GM19455 (cell line): ENCODE measurements around the gene CUL9.

Source experiments
- ATAC-seq: cut with Tn5 transposase; IDR thresholded peaks from one replicate; pipeline ENCODE4 v1.9.1; 2021; ENCODE audit not compliant: unreplicated experiment

Gene CUL9

DNA sequence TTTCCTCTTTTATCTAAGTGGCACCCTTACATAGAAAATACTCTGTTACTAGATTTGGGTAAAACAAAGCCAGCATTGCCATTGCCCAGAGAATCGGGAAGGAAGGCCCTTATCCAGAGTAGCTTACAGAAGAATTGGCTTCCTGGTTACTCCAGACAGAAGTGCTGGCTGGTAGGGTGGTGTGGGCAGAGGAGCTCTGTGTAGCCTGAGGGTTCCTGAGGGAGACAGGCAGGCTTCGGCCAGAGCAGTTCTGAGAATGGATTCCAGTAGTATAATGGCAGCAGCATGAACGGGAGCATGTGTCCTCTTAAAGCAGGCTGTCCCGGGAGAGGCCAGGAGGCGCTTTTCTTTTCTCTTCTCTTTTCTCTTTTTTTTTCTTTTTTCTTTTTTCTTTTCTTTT lies 11.9 kb downstream of the CUL9 start:
- no peak for ATAC-seq

DNA sequence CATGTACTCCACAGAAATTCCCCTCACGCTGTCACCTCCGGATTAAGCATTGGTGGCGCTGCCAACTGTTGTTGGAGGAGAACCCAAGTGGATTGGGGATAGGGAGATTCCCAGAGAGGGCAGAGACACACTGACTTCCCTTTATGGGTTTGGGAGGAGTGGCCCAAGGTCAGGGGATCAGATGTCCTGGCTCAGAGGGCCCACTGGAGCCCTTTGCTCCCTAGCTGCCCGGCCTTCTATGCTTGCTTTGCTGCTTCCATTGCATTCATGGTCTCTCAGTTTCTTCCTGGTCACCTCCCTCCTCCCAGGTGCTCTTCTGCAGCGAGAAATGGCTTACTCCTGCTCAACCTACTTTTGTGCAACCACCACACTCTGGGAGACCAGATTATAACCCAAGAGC lies 14.3 kb downstream of the CUL9 start:
- ATAC-seq: no peak

DNA sequence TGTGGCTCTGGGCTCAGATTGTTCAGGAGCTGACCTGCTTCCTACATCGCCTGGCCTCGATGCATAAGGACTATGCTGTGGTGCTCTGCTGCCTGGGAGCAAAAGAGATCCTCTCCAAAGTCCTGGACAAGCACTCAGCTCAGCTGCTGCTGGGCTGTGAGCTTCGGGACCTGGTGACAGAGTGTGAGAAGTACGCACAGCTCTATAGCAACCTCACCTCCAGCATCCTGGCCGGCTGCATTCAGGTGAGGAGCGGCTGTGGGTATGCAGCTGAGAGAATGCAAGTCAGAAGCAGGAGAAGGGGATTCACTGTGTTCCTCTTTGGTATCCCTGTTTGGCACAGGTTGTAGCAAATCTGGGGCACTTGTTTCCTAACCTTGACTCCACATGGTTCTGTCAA lies 17.9 kb downstream of the CUL9 start:
- ATAC-seq: no peak

DNA sequence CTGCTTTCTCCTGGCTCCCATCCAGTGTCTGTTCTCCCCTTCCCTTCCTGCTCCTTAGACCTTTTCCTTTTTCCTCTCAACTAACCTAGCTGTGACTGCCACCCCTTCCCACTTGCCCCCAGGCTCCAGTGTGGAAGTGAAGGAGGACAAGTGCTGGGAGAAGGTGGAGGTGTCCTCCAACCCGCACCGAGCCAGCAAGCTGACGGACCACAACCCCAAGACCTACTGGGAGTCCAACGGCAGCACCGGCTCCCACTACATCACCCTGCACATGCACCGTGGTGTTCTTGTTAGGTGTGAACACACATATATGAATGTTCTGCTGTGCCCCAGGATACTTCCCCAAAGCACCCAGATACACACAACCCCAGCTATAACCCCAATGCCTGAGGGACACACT lies 18.5 kb downstream of the CUL9 start:
- ATAC-seq: no peak

DNA sequence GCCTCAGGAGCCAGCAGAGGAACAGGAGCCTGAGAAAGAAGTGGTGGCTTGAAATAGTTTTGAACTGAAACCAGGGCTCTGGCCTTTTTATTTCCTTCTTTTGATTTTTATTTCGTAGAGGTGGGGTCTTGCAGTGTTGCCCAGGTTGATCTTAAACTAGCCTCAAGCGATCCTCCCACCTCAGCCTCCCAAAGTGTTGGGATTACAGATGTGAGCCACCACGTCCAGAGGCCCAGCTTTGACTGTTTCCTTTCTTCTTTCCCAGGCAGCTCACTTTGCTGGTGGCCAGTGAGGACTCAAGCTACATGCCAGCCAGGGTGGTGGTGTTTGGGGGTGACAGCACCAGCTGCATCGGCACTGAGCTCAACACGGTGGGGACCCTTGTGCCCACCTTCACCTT lies 20.5 kb downstream of the CUL9 start:
- no peak for ATAC-seq

DNA sequence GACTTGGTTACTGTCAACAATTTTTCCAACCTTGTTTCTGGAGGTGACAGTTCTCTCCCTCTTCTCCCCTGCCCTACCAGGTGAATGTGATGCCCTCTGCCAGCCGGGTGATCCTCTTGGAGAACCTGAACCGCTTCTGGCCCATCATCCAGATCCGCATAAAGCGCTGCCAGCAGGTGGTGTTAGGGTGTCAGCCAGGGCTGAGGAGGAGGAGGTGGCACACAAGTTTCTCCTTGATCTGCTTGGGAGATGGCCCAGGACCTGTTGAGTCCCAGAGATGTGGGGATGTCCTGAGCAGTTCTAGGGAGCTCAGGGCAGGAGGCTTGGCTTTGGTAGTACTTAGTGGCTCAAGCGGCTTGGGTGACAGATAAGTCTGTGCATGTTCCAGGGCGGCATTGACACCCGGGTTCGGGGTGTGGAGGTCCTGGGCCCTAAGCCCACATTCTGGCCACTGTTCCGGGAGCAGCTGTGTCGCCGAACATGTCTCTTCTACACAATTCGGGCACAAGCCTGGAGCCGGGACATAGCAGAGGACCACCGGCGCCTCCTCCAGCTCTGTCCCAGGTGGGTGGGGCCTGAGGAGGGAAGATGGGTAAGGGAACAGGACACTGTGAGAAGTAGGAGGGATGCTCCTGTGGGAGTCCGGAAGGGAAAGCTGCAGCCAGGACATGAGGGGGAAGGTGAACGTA lies 21.2 kb downstream of the CUL9 start:
- no peak for ATAC-seq

DNA sequence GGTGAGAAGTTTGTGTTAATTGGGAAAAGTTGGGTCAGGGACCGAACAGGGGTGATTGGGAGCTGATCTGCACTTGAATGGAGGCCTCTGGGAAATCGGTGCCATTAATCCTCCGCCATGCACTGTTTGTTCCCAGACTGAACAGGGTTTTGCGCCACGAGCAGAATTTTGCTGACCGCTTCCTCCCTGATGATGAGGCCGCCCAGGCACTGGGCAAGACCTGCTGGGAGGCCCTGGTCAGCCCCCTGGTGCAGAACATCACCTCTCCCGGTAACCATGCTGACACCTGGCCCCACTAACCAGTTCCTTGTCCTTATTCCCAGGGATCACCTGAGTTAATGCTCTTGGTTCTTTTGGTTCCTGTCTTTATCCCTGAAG lies 21.7 kb downstream of the CUL9 start:
- ATAC-seq: no peak

DNA sequence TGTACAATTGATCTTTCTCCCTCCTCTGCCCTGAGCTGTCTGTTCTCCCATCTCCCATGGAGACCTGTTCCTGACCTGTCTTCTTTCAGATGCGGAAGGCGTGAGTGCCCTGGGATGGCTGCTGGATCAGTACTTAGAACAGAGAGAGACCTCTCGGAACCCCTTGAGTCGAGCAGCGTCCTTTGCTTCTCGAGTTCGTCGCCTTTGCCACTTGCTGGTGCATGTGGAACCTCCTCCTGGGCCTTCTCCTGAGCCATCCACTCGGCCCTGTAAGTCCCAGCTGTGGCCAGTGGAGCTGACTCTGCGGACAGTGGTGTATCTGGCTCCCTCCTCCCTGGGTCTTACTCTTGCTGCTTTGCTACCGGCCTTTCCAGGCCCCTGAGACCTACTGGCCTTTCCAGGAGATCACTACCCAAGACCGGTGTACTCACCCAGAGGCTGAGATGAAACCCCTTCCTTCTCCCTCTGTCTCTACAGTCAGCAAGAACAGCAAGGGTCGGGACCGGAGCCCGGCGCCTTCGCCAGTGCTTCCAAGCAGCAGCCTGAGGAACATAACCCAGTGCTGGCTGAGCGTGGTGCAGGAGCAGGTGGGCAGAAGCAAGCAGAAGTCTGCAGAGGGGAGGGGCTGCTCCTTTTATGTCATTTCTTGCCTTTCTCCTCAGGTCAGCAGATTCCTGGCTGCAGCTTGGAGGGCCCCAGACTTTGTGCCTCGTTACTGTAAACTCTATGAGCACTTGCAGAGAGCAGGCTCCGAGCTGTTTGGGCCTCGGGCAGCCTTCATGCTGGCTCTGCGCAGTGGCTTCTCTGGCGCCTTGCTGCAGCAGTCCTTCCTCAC lies 22.5 kb downstream of the CUL9 start:
- ATAC-seq: no peak

DNA sequence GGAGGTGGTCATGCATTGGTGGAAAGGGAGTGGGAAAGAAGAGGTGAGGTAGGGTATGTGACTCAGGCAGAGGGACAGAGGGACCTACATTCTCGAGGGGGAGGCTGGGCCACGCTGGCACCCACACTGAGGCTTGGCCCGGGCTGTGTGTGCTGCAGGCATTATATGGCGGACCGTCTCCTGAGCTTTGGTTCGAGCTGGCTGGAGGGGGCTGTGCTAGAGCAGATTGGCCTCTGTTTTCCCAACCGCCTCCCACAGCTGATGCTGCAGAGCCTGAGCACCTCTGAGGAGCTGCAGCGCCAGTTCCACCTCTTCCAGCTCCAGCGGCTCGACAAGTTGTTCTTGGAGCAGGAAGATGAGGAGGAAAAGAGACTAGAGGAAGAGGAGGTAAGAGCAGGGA lies 23.9 kb downstream of the CUL9 start:
- ATAC-seq: no peak

DNA sequence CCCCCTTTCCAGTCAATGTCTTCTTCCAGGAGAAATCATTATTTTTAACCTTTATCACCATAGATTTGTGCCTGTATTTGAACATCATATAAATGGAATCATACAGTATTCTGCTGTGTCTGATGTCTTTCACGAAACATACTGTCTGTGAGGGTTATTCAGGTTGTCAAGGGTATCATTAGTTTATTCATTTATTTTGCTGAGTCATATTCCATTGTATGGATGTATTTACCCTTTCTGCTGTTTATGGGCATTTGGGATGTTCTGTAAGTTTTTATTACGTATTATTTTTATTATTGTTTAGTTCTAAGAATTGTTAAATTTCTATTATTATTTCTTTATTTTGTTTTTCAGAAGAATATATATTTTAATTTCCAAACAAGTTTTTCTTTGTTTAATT lies 25.3 kb downstream of the CUL9 start:
- ATAC-seq: no peak

DNA sequence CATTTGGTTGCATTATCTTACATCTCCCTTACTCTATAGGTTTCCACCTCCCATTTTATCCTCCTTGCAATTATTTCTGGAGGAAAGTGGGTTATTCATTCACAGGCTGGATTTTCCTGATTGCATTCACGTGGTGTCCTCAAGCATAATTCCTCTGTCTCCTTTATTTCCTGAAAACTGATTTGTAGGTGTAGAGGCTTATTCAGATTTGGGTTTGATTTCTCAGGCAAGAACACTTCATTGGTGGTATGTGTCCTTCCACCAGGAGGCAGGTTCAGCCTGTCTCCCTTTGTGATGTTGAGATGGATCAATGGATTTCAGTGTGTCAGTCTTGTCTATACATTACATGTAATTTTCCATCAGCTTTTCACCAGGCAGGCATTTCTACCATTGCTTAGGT lies 30.0 kb downstream of the CUL9 start:
- ATAC-seq: no peak

DNA sequence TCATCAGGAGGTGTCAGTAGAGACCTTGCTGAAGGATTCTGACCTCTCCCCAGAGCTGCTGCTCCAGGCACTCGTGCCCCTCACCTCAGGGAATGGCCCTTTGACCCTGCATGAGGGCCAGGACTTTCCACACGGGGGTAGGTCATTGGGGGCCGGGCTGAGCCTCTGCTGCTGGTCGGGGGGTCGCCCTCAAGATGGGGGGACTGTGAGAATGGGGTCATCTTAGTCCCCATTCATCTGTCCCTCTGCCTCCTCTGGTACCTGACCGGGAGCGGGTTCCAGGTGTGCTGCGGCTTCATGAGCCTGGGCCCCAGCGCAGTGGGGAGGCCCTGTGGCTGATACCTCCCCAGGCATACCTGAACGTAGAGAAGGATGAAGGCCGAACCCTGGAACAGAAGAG lies 31.4 kb downstream of the CUL9 start:
- ATAC-seq: no peak

DNA sequence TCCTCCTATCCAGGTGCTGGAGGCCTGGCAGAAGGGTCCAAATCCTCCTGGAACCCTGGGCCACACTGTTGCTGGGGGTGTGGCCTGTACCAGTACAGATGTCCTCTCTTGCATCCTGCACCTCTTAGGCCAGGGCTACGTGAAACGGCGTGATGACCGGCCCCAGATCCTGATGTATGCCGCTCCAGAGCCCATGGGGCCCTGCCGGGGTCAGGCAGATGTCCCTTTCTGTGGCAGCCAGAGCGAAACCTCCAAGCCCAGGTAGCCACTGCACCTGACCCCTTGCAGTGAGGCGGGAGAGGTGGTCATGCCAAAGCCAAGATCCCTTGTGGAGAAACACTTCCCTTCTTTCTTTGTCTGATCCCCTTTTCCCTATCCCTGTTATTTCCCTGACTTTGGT lies 33.1 kb downstream of the CUL9 start:
- ATAC-seq: no peak

DNA sequence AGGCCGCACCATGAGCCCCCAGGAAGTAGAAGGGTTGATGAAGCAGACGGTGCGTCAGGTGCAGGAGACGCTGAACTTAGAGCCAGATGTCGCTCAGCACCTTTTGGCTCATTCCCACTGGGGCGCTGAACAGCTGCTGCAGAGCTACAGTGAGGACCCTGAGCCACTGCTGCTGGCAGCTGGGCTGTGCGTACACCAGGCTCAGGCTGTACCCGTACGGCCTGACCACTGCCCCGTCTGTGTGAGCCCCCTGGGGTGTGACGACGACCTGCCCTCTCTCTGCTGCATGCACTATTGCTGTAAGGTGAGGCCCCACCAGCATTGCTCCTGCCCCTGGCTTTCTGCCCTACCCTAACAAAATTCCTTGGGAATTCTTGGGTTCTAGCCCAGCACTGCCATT lies 34.2 kb downstream of the CUL9 start:
- no peak for ATAC-seq

DNA sequence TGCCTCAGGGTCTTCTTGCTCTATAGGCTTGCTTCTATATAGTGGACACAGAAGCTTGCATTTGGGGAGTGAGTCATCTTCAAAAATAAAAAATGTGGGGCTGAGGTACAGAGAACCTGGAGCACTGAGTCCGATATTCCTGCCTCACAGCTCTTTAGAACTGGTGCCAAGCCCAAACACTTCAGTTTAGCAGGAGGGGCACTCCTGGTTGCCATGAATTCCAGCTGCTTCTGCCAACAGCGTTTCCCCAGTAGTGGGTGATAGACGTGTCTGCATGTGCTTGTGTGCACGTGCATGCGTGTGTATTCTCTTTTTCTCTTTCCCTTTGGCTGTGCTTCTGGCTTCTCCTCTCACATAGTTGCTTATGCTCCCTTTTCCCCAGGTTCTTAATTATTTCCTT lies 35.4 kb downstream of the CUL9 start:
- no peak for ATAC-seq

DNA sequence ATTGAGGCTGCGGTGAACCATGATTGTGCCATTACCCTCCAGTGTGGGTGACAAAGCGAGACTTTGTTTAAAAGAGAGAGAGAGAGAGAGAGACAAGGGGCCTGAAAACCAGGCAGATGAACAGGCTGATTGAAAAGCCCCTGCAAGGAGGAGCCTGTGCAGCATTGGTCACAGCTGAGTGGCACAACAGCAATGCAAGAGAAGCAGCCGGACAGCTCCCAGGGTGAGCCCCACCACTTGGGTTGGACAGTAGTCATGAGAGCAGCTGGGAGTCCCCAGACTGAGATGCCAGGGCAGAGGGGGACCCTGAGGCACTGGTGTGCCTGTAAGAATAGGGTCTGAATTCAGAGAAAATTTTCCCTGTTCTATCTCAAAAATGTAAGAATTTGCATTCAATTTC lies 37.1 kb downstream of the CUL9 start:
- no peak for ATAC-seq

DNA sequence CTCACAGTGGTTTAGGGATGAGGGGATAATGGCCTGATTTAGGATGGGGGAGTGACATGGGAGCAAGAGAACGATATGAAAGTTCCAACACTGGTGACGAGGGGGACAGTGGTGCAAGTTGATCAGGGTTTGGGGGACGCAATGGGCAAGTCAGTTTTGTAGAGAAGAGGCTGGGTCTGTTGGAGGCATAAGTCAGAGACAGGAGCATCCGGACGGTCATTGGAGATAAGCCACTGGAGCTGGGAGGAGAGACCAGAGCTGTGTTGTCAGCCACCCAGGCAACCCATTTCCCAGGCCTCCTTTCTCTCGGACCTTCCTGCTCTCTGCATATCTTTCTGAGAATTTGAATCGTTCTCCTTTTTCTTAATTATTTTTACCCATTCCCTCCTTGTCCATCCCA lies 37.8 kb downstream of the CUL9 start:
- no peak for ATAC-seq

DNA sequence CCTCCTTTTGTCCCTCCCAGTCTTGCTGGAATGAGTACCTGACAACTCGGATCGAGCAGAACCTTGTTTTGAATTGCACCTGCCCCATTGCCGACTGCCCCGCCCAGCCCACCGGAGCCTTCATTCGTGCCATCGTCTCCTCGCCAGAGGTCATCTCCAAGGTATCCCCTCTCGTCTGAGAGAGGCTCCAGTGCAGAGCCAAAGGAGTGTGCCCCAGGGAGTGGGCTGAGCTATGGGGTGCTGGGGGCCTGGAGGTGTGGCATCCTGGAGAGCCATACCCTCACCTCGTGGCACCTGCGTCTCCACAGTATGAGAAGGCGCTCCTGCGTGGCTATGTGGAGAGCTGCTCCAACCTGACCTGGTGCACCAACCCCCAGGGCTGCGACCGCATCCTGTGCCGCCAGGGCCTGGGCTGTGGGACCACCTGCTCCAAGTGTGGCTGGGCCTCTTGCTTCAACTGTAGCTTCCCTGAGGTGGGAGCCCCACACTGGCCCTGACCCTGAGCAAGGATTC lies 38.5 kb downstream of the CUL9 start:
- no peak for ATAC-seq

DNA sequence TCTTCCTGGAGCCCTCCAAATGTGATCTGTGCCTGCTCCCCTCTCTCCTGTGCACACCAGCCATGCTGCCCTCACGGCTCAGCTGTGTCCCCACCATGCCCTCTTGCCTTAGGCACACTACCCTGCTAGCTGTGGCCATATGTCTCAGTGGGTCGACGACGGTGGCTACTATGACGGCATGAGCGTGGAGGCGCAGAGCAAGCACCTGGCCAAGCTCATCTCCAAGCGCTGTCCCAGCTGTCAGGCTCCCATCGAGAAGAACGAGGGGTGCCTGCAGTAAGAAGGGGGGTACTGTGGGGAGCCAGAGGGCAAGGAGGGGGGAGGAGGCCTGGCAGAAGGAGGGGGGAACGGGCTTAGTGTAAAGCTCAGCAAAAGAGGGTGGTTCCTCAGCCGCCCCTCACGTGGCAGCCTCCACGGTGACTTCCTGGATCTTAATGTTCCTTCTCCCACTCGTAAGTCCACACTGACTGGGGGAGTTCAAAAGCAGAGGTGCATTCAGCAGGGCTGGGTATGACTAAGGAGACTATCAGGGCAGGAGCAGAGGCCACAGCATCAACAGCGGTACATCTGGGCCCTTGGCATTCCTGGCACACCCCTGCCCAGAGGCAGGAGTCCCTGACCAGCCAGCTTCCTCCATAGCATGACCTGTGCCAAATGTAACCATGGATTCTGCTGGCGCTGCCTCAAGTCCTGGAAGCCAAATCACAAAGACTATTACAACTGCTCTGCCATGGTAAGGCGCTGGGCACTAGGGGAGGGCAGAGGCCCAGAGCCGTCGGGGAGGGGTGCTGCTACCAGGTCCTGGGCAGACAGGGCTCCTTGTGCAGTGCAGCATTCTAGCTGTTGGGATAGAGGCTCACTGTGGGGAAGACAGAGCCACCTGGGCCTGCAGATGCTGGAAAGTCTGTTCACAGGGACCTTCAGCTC lies 39.3 kb downstream of the CUL9 start:
- no peak for ATAC-seq

DNA sequence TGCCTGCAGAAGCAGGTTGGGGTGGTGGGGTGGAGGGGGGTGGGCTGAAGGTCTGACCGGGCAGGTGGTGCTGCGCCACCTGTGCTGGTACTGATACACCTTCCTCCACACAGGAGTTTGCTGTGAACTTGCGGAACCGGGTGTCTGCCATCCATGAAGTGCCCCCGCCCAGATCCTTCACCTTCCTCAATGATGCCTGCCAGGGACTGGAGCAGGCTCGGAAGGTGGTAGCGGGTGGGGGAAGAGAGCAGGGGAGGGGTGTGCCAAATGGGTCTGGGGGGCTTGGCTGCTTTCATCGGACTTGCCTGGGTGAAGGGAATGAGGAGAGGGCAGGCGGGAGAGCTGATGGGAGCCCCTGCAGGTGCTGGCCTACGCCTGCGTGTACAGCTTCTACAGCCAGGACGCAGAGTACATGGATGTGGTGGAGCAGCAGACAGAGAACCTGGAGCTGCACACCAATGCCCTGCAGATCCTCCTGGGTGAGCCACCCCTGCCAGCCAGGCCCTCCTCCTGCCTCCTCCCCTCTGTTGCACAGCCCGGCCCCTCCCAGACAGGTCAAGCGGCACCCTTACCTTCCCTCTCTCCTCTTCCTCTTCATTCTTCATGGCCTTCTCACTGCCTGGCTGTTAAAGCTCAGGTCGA lies 40.5 kb downstream of the CUL9 start:
- no peak for ATAC-seq

DNA sequence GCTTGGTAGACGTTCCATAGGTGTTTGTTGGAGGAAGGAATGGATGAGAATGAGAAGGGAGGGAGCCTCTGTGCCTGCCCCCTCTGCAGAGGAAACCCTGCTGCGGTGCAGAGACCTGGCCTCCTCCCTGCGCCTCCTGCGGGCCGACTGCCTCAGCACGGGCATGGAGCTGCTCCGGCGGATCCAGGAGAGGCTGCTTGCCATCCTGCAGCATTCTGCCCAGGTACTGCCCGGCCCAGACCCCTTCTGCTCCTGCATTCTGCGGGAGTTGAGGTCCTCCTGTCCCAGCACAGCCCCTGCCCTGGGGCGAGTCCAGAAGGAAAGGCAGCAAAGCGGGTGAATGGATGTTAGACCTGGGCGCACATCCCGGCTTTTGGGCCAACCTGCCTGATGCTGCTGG lies 41.2 kb downstream of the CUL9 start:
- no peak for ATAC-seq
